AG09319 (cell line): Measurements from ENCODE around the gene DDN.

Experiments
- DNase-seq: peaks from one replicate; pipeline ENCODE4 v3.0.0-alpha.2; 2010; ENCODE audit warnings: low read depth; ENCODE audit errors: extremely low read depth
- TF ChIP-seq, protein P1 (sequence below): IDR thresholded peaks from 2 replicates; pipeline ENCODE4 v1.5.1; 2011; ENCODE audit warnings: low read depth, mild to moderate bottlenecking, inconsistent platforms, low read length, moderate library complexity

Gene DDN

DNA sequence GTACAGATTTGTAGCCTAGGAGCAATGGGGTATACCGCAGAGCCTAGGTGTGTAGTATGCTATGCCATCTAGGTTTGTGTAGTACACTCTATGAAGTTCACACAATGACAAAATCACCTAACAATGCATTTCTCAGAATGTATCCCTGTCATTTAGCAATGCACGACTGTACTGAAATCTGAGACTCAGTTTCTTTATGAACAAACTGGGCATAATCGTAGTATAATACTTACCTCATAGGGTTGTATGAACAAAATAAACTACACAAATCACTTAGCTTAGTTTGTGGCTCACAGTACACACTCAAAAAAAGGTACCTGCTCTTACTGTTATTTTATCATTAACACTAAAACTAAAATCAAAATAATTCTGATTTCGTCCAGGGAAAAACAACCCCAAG lies 26.3 kb upstream of the DDN start:
- DNase-seq: no peak
- TF ChIP-seq, protein P1, sequence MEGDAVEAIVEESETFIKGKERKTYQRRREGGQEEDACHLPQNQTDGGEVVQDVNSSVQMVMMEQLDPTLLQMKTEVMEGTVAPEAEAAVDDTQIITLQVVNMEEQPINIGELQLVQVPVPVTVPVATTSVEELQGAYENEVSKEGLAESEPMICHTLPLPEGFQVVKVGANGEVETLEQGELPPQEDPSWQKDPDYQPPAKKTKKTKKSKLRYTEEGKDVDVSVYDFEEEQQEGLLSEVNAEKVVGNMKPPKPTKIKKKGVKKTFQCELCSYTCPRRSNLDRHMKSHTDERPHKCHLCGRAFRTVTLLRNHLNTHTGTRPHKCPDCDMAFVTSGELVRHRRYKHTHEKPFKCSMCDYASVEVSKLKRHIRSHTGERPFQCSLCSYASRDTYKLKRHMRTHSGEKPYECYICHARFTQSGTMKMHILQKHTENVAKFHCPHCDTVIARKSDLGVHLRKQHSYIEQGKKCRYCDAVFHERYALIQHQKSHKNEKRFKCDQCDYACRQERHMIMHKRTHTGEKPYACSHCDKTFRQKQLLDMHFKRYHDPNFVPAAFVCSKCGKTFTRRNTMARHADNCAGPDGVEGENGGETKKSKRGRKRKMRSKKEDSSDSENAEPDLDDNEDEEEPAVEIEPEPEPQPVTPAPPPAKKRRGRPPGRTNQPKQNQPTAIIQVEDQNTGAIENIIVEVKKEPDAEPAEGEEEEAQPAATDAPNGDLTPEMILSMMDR: no peak

DNA sequence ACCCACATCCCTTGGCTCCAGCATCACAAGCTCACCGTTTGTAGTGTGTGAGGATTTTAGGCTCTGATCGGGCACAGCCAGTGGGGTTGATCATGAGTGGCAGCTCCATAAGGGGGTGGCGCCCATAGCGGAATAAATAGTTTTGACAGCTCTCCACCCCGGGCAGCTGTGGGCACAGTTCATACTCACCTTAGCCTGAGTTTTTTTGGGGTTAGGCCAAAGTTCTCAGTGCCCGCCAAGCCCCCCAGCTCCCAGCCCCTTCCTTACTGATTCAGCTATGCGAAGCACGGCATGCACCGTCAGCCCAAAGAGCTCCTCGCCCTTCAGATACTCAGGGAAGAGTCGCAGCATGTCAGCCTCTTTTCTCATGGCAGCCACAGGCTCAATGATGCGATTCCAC lies 25.4 kb upstream of the DDN start:
- TF ChIP-seq, protein P1: no peak
- no peak for DNase-seq

DNA sequence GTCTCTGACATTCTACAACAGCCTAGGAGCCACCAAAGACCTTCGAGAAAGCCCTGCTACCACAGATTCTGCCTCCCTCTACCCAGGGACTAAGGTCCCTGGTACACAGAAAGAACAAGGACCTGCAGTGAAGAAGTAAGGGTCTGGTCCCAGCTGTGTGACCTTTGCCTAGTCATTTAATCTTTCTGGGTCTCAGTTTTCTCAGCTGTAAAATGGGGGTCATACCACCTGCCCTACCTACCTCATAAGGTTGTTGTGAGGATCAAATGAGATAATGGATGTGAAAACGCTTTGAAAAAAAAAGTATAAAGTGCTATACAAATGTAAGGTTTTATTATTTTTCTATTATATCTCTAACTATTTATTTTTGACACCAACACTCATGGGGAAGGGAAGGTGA lies 24.6 kb upstream of the DDN start:
- TF ChIP-seq, protein P1: no peak
- no peak for DNase-seq

DNA sequence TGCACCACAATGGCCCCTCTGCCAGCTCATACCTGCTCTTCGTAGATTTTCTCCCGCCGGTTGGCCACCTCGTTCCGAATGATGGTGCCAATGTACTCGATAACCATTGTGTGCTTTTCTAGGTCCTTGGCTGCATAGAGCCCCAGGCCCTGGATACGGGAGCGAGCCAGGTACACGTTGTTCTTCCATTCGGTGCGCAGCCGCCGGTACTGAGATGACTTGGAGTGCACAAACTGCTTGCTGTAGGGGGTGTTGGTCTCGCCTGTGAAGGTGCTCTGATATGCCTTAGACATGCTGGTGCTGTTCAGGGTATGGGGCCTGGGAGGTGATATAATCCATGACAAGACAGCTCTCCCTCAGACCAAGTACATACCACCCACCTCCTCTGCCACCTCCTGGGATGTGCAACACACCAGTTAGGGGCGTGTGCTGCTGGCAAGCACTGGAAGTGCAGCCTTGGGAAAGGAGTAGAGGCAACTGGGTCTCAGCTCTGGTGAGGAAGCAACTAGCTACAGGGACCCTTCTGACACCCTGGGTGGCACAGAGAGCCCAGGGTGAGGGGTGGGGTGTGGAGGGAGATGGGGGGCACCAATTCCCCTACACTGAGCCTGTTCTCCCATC lies 23.5 kb upstream of the DDN start:
- TF ChIP-seq, protein P1: no peak
- DNase-seq: no peak

DNA sequence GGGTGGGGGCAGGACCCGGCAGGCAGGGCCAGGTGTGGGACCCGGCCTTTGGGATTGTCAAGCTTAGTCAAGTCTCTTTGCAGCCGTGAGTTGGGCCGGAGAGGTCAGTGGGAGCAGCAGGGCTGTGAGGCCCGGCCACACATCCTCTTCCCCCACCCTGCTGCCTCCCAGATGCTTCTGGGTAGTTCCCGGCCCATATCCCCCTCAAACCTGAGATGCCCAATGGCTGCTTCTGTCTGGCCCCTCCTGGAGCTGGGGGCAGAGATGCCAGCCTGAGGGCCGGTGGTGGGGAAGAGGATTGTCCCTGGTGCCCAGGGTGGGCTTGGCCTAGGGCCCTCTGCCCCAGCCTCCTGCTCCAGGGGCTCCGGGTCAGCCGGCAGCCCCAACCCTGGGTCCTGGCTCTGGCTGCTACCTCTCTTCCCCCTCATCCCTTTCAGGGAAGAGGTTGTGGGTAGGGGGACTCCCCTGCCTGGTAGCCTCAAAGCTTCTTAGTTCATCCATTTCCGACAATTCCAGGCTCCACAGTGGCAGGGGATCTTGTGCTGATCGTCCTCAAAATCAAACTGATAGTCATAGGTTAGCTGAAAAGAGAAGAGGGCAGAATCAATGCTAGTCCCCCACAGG lies 22.2 kb upstream of the DDN start:
- no peak for DNase-seq
- TF ChIP-seq, protein P1: no peak

DNA sequence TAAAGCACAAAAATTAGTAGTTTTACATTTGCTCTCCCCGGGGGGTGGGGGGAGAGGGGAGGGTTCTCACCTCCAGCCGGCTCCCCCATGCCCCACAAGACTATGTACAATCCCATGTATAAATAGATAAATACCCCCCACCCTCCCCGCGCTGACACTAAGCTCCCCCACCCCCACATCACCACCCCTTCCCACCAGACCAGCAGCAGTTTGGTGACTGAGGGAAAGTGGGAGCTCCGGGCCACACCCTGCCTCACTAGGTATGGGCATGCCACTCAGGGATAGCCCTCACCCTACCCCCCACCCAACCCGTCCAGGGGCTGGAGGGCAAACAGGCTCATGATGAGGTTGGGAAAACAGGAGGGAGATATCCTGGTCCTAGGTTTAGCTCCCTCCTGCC lies 21.3 kb upstream of the DDN start:
- DNase-seq: no peak
- TF ChIP-seq, protein P1: no peak

DNA sequence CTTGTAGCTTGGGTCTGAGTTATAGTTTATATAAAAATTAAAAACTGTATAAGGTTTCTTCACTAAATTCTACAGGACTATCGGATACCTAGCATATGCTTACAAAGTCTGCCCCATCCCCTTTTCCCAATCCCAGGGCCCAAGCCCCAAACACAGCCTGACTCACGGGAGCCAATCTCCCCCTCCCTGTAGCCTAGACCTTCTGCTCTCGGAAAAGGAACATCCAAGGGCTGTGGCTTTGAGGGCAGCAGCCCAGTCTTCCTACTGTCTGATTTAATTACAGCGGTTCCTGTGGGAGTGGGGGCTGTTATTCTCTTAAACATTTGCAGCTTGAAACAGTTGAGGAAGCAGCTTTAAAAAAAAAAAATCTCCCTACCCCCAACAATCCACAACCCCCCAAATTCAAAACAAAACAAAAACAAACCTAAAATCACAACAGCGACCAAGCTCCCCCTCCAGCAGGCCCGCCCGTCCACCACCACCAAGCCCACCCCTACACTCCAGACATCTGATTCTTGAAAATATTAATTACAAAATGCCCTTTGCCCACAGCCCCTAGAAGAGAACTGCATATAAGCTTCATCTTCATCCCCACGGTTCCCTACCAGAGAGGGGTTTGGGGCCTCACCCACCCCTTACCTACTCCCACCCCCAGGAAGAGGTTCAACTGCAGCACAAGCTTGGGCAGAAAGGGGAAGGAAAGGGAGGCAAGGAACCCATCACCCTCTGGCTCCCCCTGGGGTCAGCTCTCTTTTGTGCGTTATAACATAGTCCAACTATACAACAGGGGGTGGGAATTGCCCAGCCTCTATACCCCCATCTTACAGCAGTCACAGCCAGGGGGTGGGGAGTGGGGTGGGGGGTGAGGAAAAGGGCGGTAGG lies 20.5 kb upstream of the DDN start:
- no peak for DNase-seq
- TF ChIP-seq, protein P1: peak; percentile 26
